Spleen (tissue), 7 donors: ENCODE results near the gene NKD1.

Experiments used
- POLR2A ChIP-seq, 3 donors: fragments of 450-650 bp; IDR thresholded peaks; one replicate each; pipeline ENCODE4 v1.5.1; 2017; ENCODE audit warnings: antibody characterized with exemption in 3 of 3, mild to moderate bottlenecking in 1 of 3
- POLR2AphosphoS5 ChIP-seq, 3 donors: sonication (generic); formaldehyde crosslinking; IDR thresholded peaks; one replicate each; pipeline ENCODE4 v1.5.1; 2017; ENCODE audit warnings: antibody characterized with exemption in 3 of 3
- TF ChIP-seq, protein P1 (sequence below), 11 experiments: fragments of 200-600 bp in 7 of 11; fragments of 450-650 bp in 4 of 11; sonication (generic) in 4 of 11; IDR thresholded peaks in 8 of 11; conservative IDR thresholded peaks in 3 of 11; 1 replicate in 7 of 11; 2 replicates in 4 of 11; pipeline versions ENCODE4 v1.4.0 to v1.8.0; 2016 to 2021; ENCODE audit warnings: antibody characterized with exemption in 11 of 11, inconsistent platforms in 4 of 11, mild to moderate bottlenecking in 1 of 11
- donor health status: DM: no; HTN: no; CAD: no; lungs with moderate emphysema.
- donor health status: DM: no; HTN: no; CAD: no.
- donor health status: DM: no; HTN: no; CAD: no.

DNA sequence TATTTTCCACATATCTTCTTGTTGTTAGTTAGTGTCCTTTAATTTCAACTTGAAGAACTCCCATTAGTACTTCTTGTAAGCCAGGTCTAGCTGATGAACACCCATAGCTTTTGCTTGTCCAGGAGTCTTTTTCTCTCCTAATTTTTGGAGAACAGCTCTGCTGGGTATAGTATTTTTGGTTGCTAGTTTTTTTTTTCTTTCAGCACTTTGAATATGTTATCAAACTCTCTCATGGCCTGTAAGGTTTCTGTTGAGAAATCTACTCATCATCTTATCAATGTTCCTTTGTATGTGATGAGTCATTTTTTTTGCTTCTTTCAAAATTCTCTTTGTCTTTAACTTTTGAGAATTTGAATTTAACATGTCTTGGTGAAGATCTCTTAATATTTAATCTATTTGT, 31.8 kb upstream of the NKD1 start:
- TF ChIP-seq, protein P1, sequence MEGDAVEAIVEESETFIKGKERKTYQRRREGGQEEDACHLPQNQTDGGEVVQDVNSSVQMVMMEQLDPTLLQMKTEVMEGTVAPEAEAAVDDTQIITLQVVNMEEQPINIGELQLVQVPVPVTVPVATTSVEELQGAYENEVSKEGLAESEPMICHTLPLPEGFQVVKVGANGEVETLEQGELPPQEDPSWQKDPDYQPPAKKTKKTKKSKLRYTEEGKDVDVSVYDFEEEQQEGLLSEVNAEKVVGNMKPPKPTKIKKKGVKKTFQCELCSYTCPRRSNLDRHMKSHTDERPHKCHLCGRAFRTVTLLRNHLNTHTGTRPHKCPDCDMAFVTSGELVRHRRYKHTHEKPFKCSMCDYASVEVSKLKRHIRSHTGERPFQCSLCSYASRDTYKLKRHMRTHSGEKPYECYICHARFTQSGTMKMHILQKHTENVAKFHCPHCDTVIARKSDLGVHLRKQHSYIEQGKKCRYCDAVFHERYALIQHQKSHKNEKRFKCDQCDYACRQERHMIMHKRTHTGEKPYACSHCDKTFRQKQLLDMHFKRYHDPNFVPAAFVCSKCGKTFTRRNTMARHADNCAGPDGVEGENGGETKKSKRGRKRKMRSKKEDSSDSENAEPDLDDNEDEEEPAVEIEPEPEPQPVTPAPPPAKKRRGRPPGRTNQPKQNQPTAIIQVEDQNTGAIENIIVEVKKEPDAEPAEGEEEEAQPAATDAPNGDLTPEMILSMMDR (IDR thresholded peaks at IDR 0.05 in 8 of 11, conservative IDR thresholded peaks at IDR 0.05 in 3 of 11): no peak
- no peak for TF ChIP-seq POLR2A (IDR thresholded peaks at IDR 0.05)
- TF ChIP-seq POLR2AphosphoS5 (IDR thresholded peaks at IDR 0.05): no peak
